T-helper 22 cell (primary cell): ENCODE results near the gene OCA2.

Experiments used
- DNase-seq: peaks from one replicate; pipeline ENCODE4 v3.0.0-alpha.2; 2020; ENCODE audit warnings: low read depth

Gene OCA2

GRCh38 chr15:28079313-28079969 is 19.7 kb downstream of the OCA2 start:
- no peak for DNase-seq

GRCh38 chr15:28078191-28078719 is 20.9 kb downstream of the OCA2 start:
- no peak for DNase-seq

- DNase-seq = no peak
Observed at GRCh38 chr15:28075573-28075972, 23.5 kb downstream of the OCA2 start.

- DNase-seq = no peak
Observed at GRCh38 chr15:28068930-28069329, 30.2 kb downstream of the OCA2 start.

- no peak for DNase-seq
Observed at GRCh38 chr15:28066231-28066630, 32.9 kb downstream of the OCA2 start.

- no peak for DNase-seq
Observed at GRCh38 chr15:28060005-28060404, 39.1 kb downstream of the OCA2 start.

- no peak for DNase-seq
Observed at GRCh38 chr15:28058082-28058481, 41.0 kb downstream of the OCA2 start.

GRCh38 chr15:28051955-28052633 is 47.0 kb downstream of the OCA2 start:
- DNase-seq = no peak

- no peak for DNase-seq
Observed at GRCh38 chr15:28049581-28049980, 49.5 kb downstream of the OCA2 start.

- no peak for DNase-seq
Observed at GRCh38 chr15:28047277-28047676, 51.8 kb downstream of the OCA2 start.

GRCh38 chr15:28044121-28044672 is 54.9 kb downstream of the OCA2 start:
- no peak for DNase-seq

GRCh38 chr15:28043691-28044091 is 55.4 kb downstream of the OCA2 start:
- DNase-seq = no peak

- no peak for DNase-seq
Observed at GRCh38 chr15:28037969-28038590, 61.0 kb downstream of the OCA2 start.

GRCh38 chr15:28033443-28033842 is 65.7 kb downstream of the OCA2 start:
- DNase-seq = no peak

GRCh38 chr15:28030801-28031200 is 68.3 kb downstream of the OCA2 start:
- DNase-seq = no peak

- no peak for DNase-seq
Observed at GRCh38 chr15:28027714-28028076, 71.4 kb downstream of the OCA2 start.

GRCh38 chr15:28026764-28027713 is 72.1 kb downstream of the OCA2 start:
- DNase-seq = no peak

- no peak for DNase-seq
Observed at GRCh38 chr15:28026221-28026620, 72.9 kb downstream of the OCA2 start.

- no peak for DNase-seq
Observed at GRCh38 chr15:28025413-28025812, 73.7 kb downstream of the OCA2 start.

GRCh38 chr15:28024889-28025250 is 74.2 kb downstream of the OCA2 start:
- DNase-seq = no peak

- no peak for DNase-seq
Observed at GRCh38 chr15:28023933-28024888, 74.9 kb downstream of the OCA2 start.
